GM19372 (cell line): ENCODE data around the gene EIF4E1B.

Experiments used
- ATAC-seq: cut with Tn5 transposase; IDR thresholded peaks from one replicate; pipeline ENCODE4 v1.9.1; 2021; ENCODE audit warnings: mild to moderate bottlenecking, low read depth, moderate library complexity; ENCODE audit not compliant: unreplicated experiment

EIF4E1B gene

GRCh38 chr5:176625966-176626875 lies 4.3 kb upstream of the EIF4E1B start:
- no peak for ATAC-seq

- ATAC-seq = no peak
These were observed 3.6 kb upstream of the EIF4E1B start for GRCh38 chr5:176626876-176627236.

GRCh38 chr5:176627582-176627981 lies 2.9 kb upstream of the EIF4E1B start:
- no peak for ATAC-seq

GRCh38 chr5:176628406-176629228 lies 1.9 kb upstream of the EIF4E1B start:
- no peak for ATAC-seq

- no peak for ATAC-seq
These were observed 1.1 kb upstream of the EIF4E1B start for GRCh38 chr5:176629317-176629852.

GRCh38 chr5:176630681-176631222 lies 277 bp downstream of the EIF4E1B start:
- peak; percentile 9 for ATAC-seq

GRCh38 chr5:176631383-176632200 lies 1.1 kb downstream of the EIF4E1B start:
- ATAC-seq = no peak

GRCh38 chr5:176632745-176633144 lies 2.3 kb downstream of the EIF4E1B start:
- ATAC-seq = no peak

- no peak for ATAC-seq
These were observed 3.1 kb downstream of the EIF4E1B start for GRCh38 chr5:176633598-176633997.

- ATAC-seq = no peak
These were observed 6.0 kb downstream of the EIF4E1B start for GRCh38 chr5:176636426-176636825.

GRCh38 chr5:176637556-176637955 lies 7.1 kb downstream of the EIF4E1B start:
- ATAC-seq = no peak

GRCh38 chr5:176638437-176638836 lies 8.0 kb downstream of the EIF4E1B start:
- no peak for ATAC-seq

GRCh38 chr5:176639208-176639607 lies 8.7 kb downstream of the EIF4E1B start:
- no peak for ATAC-seq

GRCh38 chr5:176639981-176640380 lies 9.5 kb downstream of the EIF4E1B start:
- no peak for ATAC-seq

- ATAC-seq = no peak
These were observed 10.1 kb downstream of the EIF4E1B start for GRCh38 chr5:176640616-176641015.

GRCh38 chr5:176642675-176643490 lies 12.4 kb downstream of the EIF4E1B start:
- no peak for ATAC-seq

- ATAC-seq = no peak
These were observed 13.2 kb downstream of the EIF4E1B start for GRCh38 chr5:176643491-176644219.

- no peak for ATAC-seq
These were observed 13.8 kb downstream of the EIF4E1B start for GRCh38 chr5:176644294-176644693.
